C4-2B (cell line): ENCODE results near the gene EEA1.

Source experiments
- H3K27ac ChIP-seq: fragments of 450-650 bp; 2 replicates; pipeline ENCODE4 v1.5.1; 2017
- ZFX ChIP-seq: fragments of 450-650 bp; IDR thresholded peaks from 2 replicates; pipeline ENCODE4 v1.6.1; 2017
- TF ChIP-seq, protein P1 (sequence below): fragments of 450-650 bp; conservative IDR thresholded peaks from 2 replicates; pipeline ENCODE4 v1.5.1; 2017; ENCODE audit warnings: mild to moderate bottlenecking

Gene EEA1

DNA sequence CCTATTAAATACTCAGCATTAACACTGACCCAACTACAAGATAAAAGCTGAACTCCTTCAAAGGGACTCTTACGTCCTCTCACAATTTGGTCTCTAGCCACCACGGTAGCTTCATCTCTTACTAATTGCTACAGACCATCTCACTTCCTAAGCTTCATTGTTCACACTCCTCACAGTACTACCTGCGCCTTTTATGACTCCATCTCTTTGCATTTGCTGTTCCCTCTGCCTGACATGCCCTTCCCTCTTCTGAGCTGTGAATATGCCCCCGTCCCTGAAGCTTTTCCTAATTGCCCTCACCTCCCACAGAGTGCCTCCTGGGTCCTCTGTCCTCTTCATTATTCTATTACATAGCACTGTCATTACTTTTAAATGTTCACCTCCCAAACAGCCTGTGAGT is 2.5 kb downstream of the EEA1 start:
- H3K27ac ChIP-seq, result no peak overlapping the region

DNA sequence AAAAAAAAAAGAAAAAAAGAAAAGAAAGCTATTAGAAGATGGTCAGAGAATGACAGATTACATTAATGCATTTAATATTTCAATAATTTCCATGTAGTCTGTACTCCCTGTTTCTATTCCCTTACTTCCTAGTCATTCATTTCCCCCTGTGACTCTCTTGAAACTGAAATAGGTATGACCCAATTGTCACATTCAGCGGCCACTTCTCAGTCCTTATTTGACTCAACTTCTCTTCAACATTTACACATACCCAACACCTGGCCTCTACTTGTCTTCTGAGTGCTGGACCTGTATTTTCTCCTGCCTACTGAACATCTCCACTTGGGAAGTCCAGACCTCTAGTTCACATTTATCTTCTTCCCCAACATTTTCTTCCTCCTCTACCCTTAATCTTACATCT is 7.2 kb downstream of the EEA1 start:
- H3K27ac ChIP-seq, result no peak overlapping the region
- TF ChIP-seq, protein P1, sequence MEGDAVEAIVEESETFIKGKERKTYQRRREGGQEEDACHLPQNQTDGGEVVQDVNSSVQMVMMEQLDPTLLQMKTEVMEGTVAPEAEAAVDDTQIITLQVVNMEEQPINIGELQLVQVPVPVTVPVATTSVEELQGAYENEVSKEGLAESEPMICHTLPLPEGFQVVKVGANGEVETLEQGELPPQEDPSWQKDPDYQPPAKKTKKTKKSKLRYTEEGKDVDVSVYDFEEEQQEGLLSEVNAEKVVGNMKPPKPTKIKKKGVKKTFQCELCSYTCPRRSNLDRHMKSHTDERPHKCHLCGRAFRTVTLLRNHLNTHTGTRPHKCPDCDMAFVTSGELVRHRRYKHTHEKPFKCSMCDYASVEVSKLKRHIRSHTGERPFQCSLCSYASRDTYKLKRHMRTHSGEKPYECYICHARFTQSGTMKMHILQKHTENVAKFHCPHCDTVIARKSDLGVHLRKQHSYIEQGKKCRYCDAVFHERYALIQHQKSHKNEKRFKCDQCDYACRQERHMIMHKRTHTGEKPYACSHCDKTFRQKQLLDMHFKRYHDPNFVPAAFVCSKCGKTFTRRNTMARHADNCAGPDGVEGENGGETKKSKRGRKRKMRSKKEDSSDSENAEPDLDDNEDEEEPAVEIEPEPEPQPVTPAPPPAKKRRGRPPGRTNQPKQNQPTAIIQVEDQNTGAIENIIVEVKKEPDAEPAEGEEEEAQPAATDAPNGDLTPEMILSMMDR, result no peak
- TF ChIP-seq ZFX, result no peak

More for the DNA sequence above, 2.5 kb downstream of the EEA1 start:
- no peak for TF ChIP-seq ZFX
- TF ChIP-seq, protein P1, result no peak

DNA sequence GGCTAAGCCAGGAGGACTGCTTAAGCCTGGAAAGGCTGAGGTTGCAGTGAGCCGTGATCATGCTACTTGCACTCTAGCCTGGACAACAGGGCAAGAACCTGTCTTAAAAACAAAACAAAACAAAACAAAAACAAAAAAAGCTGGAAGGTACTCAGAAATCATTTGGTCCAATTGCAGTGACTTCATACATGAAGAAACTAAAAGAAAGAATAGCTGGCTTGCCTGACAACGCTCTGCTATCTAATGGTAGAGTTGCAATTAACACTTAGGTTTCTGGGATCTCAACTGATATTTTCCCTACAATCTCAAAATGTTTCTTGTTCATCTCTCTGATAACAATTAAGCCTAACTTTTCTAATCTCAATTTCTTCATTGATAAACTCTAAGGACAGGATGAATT is 13.7 kb downstream of the EEA1 start:
- H3K27ac ChIP-seq, result no peak overlapping the region
- TF ChIP-seq ZFX, result no peak
- TF ChIP-seq, protein P1, result no peak

DNA sequence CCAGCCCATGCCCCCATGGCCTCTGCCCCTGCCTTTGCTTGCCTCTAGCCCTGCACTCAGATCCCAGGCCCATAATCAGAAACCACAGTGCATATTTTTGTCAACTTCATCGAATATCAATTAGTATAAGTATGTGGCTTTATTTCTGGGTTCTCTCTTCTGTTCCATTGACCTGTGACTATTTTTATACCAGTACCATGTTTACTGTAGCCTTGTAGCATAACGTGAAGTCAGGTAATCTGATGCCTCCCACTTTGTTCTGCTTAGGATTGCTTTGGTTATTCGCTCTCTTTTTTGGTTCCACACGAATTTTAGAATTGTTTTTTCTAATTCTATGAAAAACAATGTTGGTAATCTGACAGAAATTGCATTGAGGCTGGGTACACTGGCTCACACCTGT is 14.9 kb downstream of the EEA1 start:
- H3K27ac ChIP-seq, result no peak overlapping the region
- TF ChIP-seq ZFX, result no peak
- TF ChIP-seq, protein P1, result no peak

DNA sequence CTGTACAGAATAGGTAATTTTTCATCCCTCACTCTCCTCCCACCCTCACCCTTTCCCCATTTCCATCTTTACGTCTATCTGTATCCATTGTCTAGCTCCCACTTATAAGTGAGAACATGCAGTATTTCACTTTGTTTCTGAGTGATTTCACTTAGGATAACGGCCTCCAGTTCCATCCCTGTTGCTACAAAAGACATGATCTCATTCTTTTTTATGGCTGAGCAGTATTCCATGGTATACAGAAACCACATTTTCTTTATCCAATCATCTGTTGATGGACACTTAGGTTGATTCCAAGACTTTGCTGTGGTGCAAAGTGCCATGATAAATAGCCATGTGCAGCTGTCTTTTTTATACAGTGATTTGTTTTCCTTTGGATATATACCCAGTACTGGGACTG is 16.4 kb downstream of the EEA1 start:
- TF ChIP-seq, protein P1, result no peak
- no peak for TF ChIP-seq ZFX
- no peak overlapping the region for H3K27ac ChIP-seq

DNA sequence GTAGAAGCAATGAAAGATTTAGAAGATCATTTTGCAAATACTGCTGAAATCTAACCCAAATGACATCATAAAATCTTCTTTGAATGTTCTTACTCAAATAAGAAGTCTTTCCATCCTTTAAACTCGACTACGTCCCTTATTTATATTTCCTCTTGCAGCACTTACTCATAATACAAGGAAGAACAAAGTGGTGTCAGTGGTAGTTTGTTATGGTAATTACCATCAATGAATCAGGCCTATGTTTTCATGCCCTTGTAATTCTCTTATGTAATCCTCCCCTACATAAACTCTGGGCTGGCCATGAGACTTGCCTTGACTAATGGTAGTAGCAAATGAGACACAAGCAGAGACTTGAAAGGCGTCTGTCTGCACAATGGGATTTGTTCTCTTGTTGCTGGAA is 17.0 kb downstream of the EEA1 start:
- TF ChIP-seq ZFX, result no peak
- TF ChIP-seq, protein P1, result no peak
- no peak overlapping the region for H3K27ac ChIP-seq

DNA sequence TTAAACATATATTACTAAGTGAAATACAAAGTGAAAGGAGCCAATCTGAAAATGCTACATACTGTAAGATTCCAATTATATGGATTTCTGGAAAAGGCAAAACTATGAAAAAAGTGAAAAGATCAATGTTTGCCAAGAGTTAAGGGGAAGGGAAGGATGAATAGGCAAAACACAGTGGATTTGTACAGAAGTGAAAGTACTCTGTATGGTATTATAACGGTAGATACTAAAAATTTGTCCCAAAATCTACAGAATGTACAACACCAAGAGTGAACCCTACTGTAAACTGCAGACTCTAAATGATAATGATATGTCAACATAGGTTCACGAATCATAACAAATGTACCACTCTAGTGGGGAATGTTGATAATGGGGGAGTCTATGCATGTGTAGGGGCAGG is 17.8 kb downstream of the EEA1 start:
- no peak overlapping the region for H3K27ac ChIP-seq
- no peak for TF ChIP-seq ZFX
- TF ChIP-seq, protein P1, result no peak
